Activated T-helper 17 cell treated with anti-CD3 and anti-CD28 coated beads, Interleukin-2, amount 50 U/mL, for 72 hours (primary cell): ENCODE measurements around the gene CLIP3. TPM values are rescaled to one million over a fixed set of nuclear protein-coding genes. Genes with fewer than 3 reads are reported as not detected.

Source experiments
- ATAC-seq: fragments of 150-1000 bp; cut with Tn5 transposase; replicated peaks from 2 replicates; pipeline ENCODE4 v1.10.0; 2021; ENCODE audit warnings: mild to moderate bottlenecking, moderate library complexity
- H3K27ac Mint-ChIP-seq: one replicate; pipeline ENCODE4 v1.8.0; 2022; ENCODE audit warnings: mixed read lengths
- H3K27me3 Mint-ChIP-seq: one replicate; pipeline ENCODE4 v1.8.0; 2022; ENCODE audit warnings: mixed read lengths
- H3K36me3 Mint-ChIP-seq: one replicate; pipeline ENCODE4 v1.8.0; 2022; ENCODE audit warnings: low read depth, mild to moderate bottlenecking, mixed read lengths
- H3K4me1 Mint-ChIP-seq: one replicate; pipeline ENCODE4 v1.8.0; 2022; ENCODE audit warnings: mixed read lengths
- H3K4me3 Mint-ChIP-seq: one replicate; pipeline ENCODE4 v1.8.0; 2022; ENCODE audit warnings: mild to moderate bottlenecking, mixed read lengths
- H3K9me3 Mint-ChIP-seq: one replicate; pipeline ENCODE4 v1.8.0; 2022; ENCODE audit warnings: mixed read lengths
- total RNA-seq, 2 donors: library from RNA; stranded (reverse); gene quantifications; one replicate each; pipeline ENCODE4 v1.2.3, GENCODE V29; 2022

Gene CLIP3
- total RNA-seq, 2 donors from 2014 or later, result 0.89 to 7.1 TPM

DNA sequence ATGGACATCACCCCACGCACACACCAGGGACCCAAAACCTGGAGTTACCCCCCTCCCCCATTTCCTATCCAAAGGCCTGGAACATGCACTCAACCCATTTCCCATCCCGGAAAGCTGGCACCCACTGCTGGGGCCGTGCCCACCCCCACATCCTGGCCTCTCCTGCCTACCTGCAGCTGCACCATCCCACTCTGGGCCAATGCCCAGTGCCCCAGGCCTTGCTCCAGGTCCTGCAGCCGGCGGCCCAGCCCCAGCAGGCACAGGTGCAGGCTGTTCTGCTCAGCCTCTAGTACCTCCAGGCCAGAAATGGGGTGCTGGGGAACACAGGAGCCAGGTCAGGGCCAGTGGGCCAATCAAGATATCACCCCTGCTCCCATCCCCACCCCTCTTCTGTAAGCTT lies 25.7 kb downstream of the CLIP3 start:
- H3K4me3 Mint-ChIP-seq, result no peak overlapping the region
- no peaks in the 10 kb centered on the region for H3K27me3 Mint-ChIP-seq
- ATAC-seq, result no peak
- H3K4me1 Mint-ChIP-seq, result peaks cover 11% of the 10 kb centered on the region
- no peaks in the 10 kb centered on the region for H3K36me3 Mint-ChIP-seq
- H3K9me3 Mint-ChIP-seq, result no peaks in the 10 kb centered on the region
- no peak overlapping the region for H3K27ac Mint-ChIP-seq

DNA sequence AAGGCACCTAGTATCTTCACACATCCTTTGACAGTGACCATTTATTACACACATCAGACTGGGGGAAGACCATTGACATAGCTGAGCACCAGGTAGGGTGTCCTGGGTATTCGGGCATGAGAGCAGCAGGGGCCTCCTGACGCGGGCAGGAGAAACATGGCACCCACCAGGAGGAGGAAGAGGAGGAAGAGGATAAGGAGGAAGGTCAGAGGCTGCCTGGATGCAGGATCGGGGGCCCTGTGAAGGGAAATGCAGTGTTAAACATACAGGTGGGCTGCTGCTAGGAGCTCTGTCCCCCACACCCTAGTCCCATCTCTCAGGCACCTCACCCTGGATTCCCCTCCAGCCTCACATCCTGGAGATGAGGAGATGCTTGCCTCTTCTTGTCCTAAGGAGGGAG lies 29.4 kb downstream of the CLIP3 start:
- Mint-ChIP-seq H3K27ac (no peak overlapping the region), H3K4me3 (no peak overlapping the region), H3K27me3 (no peaks in the 10 kb centered on the region), H3K4me1 (no peaks in the 10 kb centered on the region), H3K9me3 (no peaks in the 10 kb centered on the region), H3K36me3 (peaks cover 31% of the 10 kb centered on the region)
- no peak for ATAC-seq

DNA sequence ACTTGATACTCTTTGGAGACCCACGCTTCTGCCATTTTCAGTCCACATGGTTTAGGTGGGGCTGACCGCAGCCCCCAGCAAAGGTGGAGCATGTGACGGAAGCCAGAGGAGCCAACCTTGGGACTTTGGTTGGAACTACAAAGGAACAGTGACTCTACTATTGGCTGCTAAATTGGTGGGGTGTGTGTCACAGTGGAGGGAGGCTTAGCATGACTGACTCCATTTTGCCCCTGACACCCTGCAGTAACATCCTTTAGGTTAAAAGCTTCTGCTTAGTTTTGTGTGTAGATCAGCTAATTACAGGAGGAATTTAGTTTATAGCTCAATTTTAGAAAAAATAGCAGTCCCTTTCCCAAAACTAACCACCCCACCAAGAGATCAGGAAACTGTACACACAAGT lies 31.1 kb downstream of the CLIP3 start:
- no peak for ATAC-seq
- Mint-ChIP-seq H3K36me3 (peaks cover 48% of the 10 kb centered on the region), H3K27ac (no peak overlapping the region), H3K9me3 (no peaks in the 10 kb centered on the region), H3K27me3 (no peaks in the 10 kb centered on the region), H3K4me3 (no peak overlapping the region), H3K4me1 (peaks cover 7% of the 10 kb centered on the region)

DNA sequence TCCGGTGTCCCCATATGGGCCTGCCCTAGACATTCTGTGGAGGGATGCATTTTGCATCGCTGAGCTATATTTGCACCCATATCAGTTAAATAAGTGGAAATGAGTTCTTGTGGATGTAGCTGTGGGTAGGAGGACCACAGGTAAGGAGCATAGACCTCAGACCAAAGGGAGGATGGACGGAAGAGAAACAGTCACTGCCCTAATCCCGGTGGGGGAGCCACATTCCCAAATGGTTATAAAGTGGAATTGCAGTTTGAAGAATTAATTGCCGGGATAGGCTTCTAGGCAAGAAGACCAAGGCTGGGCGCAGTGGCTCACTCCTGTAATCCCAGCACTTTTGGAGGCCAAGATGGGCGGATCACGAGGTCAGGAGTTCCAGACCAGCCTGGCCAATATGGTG lies 35.9 kb downstream of the CLIP3 start:
- no peak for ATAC-seq
- Mint-ChIP-seq H3K27ac (peak overlapping the region; percentile 87), H3K4me3 (peak overlapping the region; percentile 94), H3K27me3 (no peaks in the 10 kb centered on the region), H3K9me3 (no peaks in the 10 kb centered on the region), H3K4me1 (peaks cover 13% of the 10 kb centered on the region), H3K36me3 (peaks cover 53% of the 10 kb centered on the region)

DNA sequence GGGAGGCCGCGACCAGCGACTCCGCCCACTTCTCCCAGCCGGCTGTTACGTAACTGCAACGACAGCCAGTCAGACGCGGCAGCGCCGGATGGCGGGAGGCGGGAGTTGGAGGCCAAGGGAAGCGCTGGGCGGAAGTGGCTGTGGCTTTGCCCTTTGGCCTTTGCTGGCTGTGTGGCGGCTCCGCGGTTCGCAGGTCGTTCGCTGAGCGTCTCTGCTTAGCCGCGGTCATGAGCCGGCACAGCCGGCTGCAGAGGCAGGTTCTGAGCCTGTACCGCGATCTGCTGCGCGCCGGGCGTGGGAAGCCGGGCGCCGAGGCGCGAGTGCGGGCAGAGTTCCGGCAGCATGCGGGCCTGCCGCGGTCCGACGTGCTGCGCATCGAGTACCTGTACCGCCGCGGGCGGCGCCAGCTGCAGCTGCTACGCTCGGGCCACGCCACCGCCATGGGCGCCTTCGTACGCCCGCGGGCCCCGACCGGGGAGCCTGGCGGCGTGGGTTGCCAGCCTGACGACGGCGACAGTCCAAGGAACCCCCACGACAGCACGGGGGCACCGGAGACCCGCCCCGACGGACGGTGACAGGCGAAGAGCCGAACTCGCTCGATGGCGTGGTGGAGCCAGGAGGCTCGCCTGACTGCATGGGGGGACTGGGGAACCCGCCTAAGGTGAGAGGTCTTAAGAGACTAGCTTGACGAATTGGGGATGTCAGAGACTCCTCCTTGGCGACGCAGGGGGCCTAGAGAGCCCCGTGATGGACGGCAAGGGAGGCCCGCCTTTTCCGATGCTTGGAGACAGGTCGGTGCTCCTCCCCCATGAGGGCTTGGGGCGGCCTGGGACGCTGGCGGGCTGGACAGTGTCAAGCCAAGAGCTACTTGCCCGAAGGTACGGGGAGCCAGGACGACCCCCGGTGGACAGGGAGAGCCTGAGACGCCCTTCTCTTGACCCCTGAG lies 37.4 kb downstream of the CLIP3 start, which contains the start of gene SDHAF1:
TSS of gene SDHAF1 (plus strand) at position 141 of the 946 bp plus-strand sequence. CDS start at position 228, 87 bp downstream.
- peak within 1 kb of the TSS; percentile 94 for H3K27ac Mint-ChIP-seq
- no peaks in the 10 kb centered on the region for H3K27me3 Mint-ChIP-seq
- peak within 1 kb of the TSS; percentile 94 for H3K4me3 Mint-ChIP-seq
- H3K9me3 Mint-ChIP-seq, result no peaks in the 10 kb centered on the region
- H3K36me3 Mint-ChIP-seq, result peaks cover 41% of the 10 kb centered on the region
- H3K4me1 Mint-ChIP-seq, result peaks cover 13% of the 10 kb centered on the region
- peak; percentile 96 for ATAC-seq

DNA sequence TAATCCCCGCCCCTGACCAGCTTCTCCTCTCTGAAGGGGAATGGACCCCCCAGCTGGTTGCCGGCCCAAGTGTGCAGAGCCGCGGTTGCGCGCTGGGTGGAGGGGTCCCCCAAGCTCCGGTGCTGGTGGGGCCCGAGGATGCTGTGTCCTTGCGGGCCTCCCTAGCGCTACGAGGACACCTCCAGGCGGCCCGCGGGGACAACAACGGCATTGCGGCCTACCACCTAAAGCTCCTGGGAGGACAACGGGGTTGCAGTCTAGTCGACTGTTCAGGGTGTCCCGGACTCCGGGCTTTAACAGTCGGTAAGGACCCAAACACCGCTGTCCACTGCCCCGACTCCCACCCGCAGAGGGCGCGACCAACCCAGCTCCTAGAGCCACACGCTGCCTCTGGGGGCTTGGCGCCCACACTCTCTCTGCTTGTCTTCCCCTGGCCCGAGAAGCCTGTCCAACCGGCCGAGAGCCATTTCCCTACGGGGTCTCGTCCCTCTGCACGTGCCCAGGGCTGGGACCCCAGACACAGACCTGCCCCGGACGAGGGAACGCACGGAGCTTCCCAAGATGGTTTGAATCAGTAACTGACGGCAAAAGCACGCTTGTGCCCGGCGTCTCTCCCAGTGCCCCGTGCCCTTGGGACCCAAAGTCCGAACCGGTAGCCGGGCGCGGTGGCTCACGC lies 38.6 kb downstream of the CLIP3 start:
- Mint-ChIP-seq H3K36me3 (peaks cover 30% of the 10 kb centered on the region), H3K27ac (no peak overlapping the region), H3K9me3 (no peaks in the 10 kb centered on the region), H3K4me1 (peaks cover 13% of the 10 kb centered on the region), H3K27me3 (no peaks in the 10 kb centered on the region), H3K4me3 (peak overlapping the region; percentile 94)
- ATAC-seq, result no peak

DNA sequence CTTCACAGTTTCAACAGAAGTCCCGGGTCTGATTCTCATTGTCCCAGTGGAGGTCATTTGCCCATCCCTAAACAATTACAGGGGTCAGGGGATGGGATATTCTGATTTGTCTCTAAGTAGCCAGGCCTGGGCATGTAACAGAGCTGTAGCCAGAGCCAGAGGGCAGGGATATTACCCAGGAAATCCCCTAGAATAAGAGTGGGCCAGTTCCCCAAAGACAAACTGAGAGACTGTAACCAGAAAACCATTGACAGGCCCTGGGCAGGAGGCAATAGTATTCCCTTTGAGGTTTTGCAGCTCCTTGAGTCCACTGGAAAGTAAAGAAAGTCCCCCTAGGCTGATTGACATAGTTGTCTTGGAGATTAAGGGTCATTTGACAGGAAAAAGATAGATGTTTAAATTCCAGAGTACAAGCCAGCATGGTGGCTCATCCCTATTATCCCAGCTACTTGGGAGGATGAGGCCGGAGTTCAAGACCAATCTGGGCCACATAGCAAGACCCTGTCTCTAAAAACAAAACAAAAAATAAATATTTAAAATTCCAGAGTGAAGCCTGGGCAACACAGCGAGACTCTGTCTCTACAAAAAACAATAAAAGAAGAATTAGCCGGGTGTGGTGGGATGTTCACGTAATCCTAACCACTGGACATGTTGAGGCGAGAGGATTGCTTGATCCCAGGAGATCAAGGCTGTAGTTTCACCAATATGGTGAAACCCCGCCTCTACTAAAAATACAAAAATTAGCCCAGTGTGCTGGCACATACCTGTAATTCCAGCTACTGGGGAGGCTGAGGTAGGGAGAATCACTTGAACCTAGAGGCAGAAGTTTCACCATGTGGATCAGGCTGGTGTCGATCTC lies 39.5 kb downstream of the CLIP3 start:
- no peak for ATAC-seq
- Mint-ChIP-seq H3K36me3 (peaks cover 21% of the 10 kb centered on the region), H3K27me3 (no peaks in the 10 kb centered on the region), H3K9me3 (no peaks in the 10 kb centered on the region), H3K27ac (no peak overlapping the region), H3K4me3 (no peak overlapping the region), H3K4me1 (peaks cover 13% of the 10 kb centered on the region)

DNA sequence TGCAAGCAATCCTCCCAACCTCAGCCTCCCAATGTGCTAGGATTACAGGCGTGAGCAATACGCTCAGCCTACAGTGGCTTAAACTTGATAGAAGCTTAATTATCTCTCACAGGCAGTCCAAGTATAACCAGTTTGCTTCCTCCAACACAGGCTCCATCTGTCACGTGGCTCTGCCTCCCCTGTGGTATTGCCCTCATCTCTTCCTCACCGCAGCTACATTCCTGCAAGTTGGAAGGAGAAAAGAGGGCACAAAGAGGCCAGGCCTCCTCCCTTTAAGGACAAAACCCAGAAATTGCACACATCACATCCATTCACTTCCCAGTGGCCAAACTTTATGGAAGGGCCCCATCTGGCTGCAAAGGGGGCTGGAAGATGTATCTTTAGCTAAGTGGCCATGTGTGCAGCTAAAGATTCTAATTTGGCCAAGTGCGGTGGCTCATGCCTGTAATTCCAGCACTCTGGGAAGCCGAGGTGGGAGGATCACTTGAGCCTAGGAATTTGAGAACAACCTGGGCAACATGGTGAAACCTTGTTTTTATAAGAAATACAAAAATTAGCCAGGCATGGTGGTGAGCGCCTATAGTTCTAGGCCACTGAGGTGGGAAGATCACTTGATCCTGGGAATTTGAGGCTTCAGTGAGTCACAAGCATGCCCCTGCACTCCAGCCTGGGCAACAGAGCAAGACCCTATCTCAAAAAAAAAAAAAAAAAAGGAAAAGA lies 40.8 kb downstream of the CLIP3 start:
- no peak overlapping the region for H3K27ac Mint-ChIP-seq
- H3K36me3 Mint-ChIP-seq, result peaks cover 8% of the 10 kb centered on the region
- H3K4me3 Mint-ChIP-seq, result no peak overlapping the region
- peaks cover 9% of the 10 kb centered on the region for H3K4me1 Mint-ChIP-seq
- ATAC-seq, result no peak
- H3K9me3 Mint-ChIP-seq, result no peaks in the 10 kb centered on the region
- no peaks in the 10 kb centered on the region for H3K27me3 Mint-ChIP-seq

DNA sequence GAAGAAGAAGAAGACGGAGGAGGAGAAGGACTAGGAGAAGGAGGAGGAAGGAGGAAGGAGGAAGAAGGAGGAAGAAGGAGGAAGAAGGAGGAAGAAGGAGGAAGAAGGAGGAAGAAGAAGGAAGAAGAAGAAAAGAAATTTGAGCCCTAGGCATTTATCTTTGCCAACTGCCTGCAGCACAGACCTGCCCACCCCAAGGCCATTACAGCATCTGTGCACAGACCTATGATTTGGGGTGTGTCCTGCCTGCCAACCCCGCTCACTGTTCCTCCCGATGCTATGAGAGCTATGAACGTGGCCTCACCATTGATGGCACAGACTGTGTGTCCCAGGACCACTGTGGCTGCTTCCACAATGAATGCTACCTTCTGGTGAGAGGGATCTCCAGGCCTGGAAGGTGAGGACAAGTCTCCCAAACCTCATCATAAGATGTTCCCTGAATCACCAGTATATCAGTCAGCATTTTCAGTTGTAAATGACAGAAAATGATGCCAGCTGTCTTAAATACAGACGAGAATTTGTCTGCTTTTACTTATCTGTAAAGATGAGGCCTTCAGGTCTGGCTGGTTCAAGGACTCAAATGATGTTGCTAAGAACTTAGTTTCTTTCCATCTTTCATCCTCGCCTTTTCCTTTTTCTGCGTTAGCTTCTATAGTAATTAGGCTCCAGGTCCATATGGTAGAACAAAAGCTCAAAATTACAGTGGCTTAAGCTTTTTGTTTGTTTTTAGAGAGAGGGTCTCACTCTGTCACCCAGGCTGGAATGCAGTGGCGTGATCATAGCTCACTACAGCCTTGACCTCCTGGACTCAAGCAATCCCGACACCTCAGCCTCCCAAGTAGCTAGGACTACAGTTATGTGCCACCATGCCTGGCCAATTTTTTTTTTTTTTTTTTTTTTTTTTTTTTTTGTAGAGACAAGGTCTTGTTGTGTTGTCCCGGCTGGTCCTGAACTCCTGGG lies 41.6 kb downstream of the CLIP3 start:
- Mint-ChIP-seq H3K9me3 (no peaks in the 10 kb centered on the region), H3K27me3 (peaks cover 4% of the 10 kb centered on the region), H3K36me3 (no peaks in the 10 kb centered on the region), H3K27ac (peak overlapping the region; percentile 73), H3K4me3 (no peak overlapping the region), H3K4me1 (peaks cover under 1% of the 10 kb centered on the region)
- ATAC-seq, result no peak

DNA sequence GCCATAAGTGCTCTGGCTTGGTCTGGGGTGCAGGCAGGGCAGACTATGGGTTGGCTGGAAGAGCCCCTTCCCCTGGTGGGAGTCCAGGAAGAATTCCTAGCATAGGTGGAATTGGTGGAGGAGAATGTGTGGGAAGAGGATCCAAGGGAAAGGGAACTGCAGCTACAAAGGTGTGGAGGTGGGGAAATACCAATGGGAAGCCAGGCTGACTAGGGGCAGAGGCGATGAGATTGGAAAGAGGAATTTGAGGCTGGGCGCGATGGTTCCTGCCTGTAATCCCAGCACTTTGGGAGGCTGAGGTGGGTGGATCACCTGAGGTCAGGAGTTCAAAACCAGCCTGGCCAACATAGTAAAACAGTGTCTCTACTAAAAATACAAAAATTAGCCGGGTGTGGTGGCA lies 42.5 kb downstream of the CLIP3 start:
- no peaks in the 10 kb centered on the region for H3K9me3 Mint-ChIP-seq
- H3K4me3 Mint-ChIP-seq, result no peak overlapping the region
- H3K27ac Mint-ChIP-seq, result peak overlapping the region; percentile 73
- no peak for ATAC-seq
- H3K27me3 Mint-ChIP-seq, result peaks cover 12% of the 10 kb centered on the region
- H3K4me1 Mint-ChIP-seq, result no peaks in the 10 kb centered on the region
- no peaks in the 10 kb centered on the region for H3K36me3 Mint-ChIP-seq

DNA sequence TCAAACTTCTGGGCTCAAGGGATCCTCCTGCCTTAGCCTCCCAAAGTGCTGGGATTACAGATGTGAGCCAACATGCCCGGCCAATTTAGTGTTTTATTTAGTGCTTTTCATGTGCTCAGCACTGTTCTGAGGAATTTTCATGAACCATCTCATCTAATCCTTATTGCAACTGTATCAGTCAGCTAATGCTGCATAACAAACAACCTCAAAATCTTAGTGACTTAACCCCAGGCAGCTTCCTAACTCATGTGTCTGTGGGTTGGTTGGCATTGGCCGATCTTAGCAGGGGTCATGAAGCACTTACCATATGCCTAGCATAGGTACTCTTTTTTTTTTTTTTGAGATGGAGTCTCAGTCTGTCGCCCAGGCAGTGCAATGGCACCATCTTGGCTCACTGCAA lies 43.8 kb downstream of the CLIP3 start:
- Mint-ChIP-seq H3K9me3 (no peaks in the 10 kb centered on the region), H3K4me3 (no peak overlapping the region), H3K27me3 (peaks cover 23% of the 10 kb centered on the region), H3K4me1 (no peaks in the 10 kb centered on the region), H3K27ac (no peak overlapping the region), H3K36me3 (no peaks in the 10 kb centered on the region)
- ATAC-seq, result no peak

DNA sequence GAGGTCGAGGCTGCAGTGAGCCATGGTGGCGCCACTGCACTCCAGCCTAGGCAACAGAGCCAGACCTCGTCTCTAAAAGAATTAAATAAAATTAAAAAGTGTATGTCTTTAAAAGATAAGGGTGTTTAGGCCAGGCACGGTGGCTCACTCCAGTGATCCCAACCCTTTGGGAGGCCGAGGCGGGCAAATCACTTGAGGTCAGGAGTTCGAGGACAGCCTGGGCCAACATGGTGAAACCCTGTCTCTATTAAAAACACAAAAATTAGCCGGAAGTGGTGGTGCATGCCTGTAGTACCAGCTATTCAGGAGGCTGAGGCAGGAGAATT lies 45.1 kb downstream of the CLIP3 start:
- H3K4me3 Mint-ChIP-seq, result peak overlapping the region; percentile 77
- peaks cover 28% of the 10 kb centered on the region for H3K27me3 Mint-ChIP-seq
- no peaks in the 10 kb centered on the region for H3K36me3 Mint-ChIP-seq
- no peaks in the 10 kb centered on the region for H3K9me3 Mint-ChIP-seq
- H3K4me1 Mint-ChIP-seq, result no peaks in the 10 kb centered on the region
- ATAC-seq, result no peak
- H3K27ac Mint-ChIP-seq, result no peak overlapping the region
